DMS53 (cell line): ENCODE data around the gene NTRK1.

Experiments
- DNase-seq: peaks from one replicate; lab custom pipeline; 2025; lab: John Stamatoyannopoulos, UW

NTRK1 gene

DNA sequence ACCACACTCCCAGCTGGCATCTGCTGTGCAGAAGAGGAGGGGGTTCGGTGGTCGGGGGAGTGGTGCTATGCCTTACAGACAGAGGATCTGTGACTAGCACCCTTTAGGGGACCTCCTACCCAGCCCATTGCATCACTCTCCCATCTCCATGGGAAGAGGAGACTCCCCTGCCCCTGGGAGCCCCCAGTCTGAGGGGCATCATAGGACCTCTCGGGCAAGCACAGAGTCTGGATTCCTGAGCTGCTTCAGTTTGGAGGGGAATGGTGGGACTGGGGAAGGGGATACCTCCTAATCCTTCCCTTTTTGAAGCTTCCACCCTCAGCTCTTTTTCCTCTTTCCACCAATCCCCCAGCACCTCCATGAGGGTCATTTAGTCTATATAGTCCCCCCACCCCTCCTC lies 3.1 kb upstream of the NTRK1 start:
- no peak for DNase-seq

DNA sequence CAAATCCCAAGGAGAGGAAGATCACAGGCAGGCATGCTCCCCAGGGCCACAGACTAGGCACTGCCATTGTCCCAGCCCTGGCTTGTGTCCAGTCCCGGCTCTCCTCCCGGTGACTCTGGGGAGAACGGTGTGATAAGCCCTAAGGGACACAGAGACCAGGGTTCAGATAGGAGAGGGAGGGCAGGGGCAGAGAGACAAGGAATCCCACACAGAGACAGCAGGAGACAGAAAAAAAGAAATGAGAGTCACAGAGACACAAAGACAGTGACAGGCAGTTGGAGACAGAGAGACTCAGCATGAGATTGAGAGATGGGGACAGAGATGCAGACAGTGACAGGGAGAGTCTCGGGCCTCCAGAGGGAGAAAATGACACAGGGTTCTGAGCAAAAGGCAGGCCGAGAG lies 2.1 kb upstream of the NTRK1 start:
- DNase-seq = peak; percentile 21

GRCh38 chr1:156858959-156859522 lies 1.6 kb upstream of the NTRK1 start, which contains the start of gene INSRR:
TSS of gene INSRR (minus strand) at chr1:156859117. CDS start at chr1:156858621, 496 bp downstream.
- peak; percentile 52 for DNase-seq

DNA sequence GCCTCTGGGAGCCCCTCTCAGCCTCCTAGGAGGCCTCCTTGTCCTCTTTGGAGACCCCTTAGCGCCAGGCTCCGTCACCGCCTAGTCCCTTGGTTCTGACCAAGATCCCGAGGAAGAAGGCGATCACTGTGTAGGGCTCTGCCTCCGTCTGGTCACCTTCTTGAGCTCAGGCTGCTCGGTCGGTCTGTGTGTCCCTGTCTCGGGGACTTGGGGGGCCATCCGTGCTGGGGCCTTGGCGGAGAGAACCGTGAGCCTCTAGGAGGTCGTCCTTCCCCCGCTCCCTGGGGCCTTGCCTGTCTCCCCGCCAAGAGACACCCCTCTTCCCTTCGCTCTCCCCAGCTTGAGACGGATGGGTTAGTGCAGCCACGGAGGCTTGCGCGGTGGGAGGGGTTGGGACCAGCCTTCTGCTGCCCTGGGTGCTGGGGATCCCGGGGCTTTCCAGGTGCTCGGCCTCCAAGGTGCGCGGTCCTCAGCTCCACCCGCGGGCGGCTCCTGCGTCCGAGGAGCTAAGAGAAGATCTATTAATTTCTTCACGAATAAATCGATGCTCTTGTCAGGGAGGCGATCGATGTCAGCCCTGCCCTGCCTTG lies 1.0 kb upstream of the NTRK1 start:
- DNase-seq = peak; percentile 73

- DNase-seq = peak; percentile 77
Observed at GRCh38 chr1:156860113-156860627, 495 bp upstream of the NTRK1 start.

- no peak for DNase-seq
Observed at GRCh38 chr1:156862584-156862983, 1.9 kb downstream of the NTRK1 start.

DNA sequence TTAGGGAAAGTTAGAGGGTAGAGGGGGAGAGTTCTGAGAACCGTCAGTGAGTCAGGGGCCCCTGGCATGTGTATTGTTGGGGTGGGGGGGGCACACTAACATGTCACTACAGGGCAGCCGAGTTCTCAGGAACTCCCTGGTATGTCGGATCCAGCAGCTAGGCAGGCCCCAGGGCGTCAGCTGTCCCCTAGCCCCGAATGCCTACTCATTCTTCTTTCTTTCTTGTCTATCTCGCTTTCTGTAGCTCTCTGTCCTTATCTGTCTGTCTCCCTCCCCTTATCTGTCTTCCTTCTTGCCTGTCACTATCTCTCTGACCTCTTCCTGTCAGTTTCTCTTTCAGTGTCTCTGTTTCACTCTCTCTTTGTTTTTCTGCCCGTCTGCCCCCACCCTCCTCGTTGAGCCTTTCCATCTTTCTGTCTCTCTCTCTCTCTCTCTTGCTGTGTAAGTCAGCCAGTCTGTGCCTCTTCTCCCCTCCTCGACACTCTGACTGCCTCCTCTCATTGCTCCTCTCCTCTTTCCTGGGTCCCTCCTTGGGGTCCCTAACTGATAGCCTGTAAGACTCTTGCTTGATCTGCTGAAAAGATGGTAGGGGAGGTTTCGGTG lies 2.4 kb downstream of the NTRK1 start:
- DNase-seq = no peak

DNA sequence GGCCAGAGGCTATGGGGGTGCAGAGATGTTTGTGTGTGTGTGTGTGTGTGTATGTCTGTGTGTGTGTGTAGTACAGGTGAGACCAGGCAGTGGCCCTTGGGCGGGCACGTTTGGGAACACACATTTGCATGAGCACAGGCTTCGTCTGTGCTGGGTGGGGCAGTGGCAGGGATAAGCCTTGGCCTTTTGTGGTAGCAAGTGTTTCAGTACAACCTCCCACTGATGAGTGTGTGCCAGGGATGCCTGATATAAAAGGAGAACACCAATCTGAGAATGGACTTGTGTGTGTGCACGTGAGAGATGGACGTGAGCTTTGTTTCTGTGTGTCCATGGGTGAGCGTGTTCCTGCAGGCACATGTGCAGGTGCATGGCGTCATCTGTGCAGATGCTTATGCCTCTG lies 3.0 kb downstream of the NTRK1 start:
- DNase-seq = no peak

DNA sequence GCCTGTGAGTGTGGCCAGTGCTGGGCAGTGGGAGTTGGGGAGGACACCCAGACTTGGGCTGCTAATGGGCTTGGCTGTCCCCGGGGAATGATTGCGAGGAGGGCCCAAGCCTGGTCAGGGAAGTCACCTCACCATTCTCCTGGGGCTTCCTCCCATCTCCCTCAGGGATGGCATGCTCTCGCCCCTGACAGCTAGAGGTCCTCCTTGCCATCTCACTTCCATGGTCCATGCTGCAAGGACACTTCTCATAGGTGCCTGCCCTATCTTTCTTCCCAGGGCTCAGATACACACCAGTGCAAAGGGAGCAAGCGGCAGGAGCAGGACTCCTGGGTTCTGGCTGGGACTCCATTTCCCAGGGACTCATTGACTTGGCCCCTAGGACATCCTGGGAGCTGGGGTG lies 4.1 kb downstream of the NTRK1 start:
- DNase-seq = peak; percentile 36

DNA sequence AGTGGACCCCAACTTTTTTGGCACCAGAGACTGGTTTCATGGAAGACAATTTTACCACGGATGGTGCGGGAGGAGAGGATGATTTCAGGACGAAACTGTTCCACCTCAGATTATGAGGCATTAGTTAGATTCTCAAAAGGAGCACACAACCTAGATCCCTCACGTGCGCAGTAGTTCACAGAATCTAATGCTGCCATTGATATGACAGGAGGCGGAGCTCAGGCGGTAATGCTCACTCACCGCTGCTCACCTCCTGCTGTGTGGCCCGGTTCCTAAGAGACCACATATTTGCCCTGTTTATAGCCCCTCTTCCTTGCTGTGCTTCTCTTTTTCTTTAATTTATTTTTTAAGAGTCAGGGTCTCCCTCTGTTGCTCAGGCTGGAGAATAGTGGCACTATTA lies 4.6 kb downstream of the NTRK1 start:
- peak; percentile 18 for DNase-seq

GRCh38 chr1:156865865-156866248 lies 5.2 kb downstream of the NTRK1 start:
- DNase-seq = no peak

DNA sequence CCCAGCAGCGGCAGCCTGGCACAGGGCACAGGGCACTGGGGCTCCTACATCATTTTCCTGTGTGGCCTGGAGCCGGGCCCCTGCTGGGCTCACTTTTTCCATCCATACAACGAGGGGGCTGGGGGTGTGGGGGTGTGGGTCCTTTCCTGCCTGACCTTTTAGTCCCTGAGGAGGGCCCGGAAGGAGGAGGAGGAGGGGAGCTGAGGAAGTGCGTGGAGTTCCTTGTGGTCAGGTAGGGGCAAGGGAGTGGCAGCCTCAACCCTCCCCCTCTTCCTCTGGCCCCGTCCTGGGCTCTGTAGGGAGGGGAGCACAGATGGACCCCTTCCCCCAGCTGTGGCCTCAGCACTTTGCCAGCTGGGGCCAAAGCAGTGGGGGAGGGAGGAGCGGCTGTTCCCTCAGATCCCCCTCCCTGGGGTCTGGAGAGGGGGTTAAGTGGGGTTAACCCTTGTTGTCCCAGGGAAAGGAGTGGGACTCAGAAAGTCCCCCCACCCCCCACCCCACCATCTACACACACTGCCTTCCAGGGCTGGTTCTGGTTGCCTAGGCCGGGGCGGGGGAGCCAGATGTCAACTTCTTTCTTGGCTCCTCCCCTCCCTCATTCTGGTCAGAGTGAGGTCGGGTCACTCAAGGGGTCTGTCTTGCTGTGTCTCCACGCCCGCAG lies 5.7 kb downstream of the NTRK1 start:
- DNase-seq = no peak

GRCh38 chr1:156868341-156868740 lies 7.7 kb downstream of the NTRK1 start:
- DNase-seq = no peak

DNA sequence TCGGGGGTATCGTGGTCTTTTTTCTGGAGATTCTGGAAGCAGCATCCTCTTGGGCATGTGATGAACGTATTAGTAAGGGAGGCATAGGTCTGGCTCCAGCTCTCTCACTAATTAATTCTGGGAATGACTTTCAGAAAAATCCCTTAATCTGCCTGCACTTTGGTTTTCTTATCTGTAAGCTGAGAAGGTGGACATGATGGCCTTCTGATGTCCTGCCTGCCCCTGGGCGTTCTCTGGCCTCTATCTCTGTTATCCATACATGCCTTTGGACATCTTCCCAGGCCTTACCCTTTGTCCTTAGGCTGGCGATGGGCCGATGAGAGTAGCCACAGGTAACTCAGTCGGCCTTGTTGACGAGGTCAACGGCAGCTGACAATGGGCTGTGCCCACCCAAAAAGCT lies 8.8 kb downstream of the NTRK1 start:
- DNase-seq = no peak

DNA sequence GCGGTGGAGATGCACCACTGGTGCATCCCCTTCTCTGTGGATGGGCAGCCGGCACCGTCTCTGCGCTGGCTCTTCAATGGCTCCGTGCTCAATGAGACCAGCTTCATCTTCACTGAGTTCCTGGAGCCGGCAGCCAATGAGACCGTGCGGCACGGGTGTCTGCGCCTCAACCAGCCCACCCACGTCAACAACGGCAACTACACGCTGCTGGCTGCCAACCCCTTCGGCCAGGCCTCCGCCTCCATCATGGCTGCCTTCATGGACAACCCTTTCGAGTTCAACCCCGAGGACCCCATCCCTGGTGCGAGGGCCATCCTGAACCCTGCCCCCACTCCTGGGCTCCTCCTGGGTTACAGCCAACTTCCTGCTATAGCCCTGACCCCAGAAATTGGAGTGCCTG lies 13.0 kb downstream of the NTRK1 start:
- DNase-seq = no peak

DNA sequence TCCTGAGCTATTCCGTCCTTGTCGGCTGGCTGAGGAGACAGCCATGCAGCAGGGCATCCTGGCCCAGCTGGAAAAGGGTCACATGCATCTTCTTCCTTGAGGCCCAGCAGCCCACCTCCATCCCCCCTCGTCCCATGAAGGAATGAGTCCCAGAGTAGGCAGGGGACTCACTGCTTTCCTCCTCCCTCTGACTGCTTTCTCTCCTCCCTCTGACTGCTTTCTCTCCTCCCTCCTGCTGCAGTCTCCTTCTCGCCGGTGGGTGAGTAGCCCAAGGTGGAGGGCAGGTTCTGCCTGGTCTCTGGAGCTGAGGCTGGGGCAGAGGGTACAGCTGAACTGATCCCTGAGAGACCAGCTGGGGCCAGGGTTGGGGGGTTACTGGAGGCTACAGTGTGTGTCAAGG lies 13.5 kb downstream of the NTRK1 start:
- DNase-seq = no peak

GRCh38 chr1:156874572-156875340 lies 14.1 kb downstream of the NTRK1 start:
- DNase-seq = no peak

GRCh38 chr1:156875341-156875615 lies 14.6 kb downstream of the NTRK1 start:
- DNase-seq = no peak

- no peak for DNase-seq
Observed at GRCh38 chr1:156876281-156876680, 15.6 kb downstream of the NTRK1 start.

DNA sequence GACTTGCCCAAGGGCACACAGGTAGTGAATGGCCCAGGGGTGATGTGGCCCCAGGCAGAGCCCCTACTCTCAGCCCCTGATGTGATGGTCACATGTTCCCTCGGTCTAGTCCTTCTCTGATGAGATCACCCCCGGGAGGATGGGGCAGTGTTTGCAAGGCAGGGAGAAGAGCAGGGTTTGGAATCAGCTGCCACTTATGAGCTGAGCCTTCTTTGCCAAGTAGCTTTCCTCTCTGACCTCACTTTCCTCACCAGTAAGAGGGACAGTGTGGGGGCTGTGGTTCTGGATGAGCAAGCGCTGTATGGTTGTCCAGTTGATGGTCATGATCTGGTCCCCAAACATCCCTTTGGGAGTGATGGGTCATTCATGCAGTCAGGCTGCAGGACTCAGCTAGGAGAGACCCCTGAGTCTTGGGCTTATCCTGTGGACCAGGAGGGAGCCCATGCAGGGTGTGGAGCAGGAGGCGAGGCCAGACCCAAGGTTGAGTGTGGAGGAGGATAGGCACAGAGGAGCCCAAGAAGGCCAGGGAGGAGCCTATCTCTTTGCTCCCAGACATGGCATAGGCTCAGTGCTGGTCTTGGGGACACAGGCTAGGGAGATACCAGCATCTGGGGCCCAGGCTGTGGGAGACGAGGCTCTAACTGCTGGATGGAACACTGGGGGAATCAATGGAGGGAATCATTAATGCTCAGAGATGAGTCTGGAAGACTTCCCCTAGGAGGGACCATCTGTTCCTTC lies 16.9 kb downstream of the NTRK1 start:
- DNase-seq = no peak

- no peak for DNase-seq
Observed at GRCh38 chr1:156879876-156880275, 19.2 kb downstream of the NTRK1 start.

GRCh38 chr1:156880473-156880872 lies 19.8 kb downstream of the NTRK1 start:
- no peak for DNase-seq
